Smooth muscle cell of the brain vasculature (primary cell): Measurements from ENCODE around the gene FUT4.
"Not testable (repeated sequence)": the region's sequence is repeated elsewhere in the genome, so short reads cannot be mapped to it uniquely, and the experiment has no call there.

Experiments used
- DNase-seq: peaks from one replicate; pipeline ENCODE4 v3.0.0-alpha.2; 2012; ENCODE audit warnings: low read depth, low spot score

The FUT4 gene

DNA sequence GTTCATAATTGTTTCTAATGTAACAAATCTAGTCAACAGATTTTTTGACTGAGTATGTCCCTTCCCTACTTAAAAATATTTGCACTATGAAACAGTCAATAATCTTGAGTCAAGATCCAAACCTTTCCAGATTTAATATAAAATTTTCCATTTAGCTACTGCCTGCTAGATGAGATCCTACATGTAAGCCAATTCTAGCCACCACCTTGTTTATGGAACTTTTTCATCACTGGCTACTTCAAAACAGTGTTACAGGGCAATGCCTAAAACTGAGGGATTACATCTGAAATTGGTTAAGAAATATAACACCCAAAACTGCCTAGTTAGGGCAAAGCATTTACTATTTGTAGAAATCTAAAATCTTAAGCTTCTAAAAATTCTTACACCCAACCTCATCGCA lies 10.5 kb upstream of the FUT4 start:
- no peak for DNase-seq

GRCh38 chr11:94533696-94534630 lies 9.8 kb upstream of the FUT4 start:
- DNase-seq, result no peak

GRCh38 chr11:94536386-94536785 lies 7.3 kb upstream of the FUT4 start:
- no peak for DNase-seq

DNA sequence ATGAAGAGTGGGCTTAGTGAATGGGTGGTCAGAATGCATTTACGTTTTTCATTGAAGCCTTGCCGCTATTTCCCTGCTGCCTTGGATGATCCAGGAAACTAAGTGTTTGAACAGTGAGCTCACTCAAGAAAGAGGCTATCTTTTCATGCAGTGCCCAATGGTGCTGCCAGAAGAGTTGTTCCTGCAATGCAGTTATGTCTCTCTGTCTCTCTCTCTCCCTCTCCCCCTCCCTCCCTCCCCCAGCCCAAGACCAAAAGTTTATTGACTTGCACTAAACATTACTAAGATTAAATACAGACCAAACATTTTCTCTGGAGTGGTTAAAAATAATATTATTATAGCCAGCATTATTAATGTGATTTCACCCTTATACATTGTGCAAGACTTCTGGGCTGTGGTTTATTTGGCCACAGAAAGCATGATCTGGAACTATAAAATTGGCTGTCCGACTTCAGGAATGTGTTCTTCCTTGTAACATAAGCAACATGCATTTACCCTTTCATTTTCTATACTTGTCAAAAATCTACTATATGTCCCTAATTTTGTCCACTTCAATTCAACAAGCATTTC lies 6.6 kb upstream of the FUT4 start:
- DNase-seq, result no peak

DNA sequence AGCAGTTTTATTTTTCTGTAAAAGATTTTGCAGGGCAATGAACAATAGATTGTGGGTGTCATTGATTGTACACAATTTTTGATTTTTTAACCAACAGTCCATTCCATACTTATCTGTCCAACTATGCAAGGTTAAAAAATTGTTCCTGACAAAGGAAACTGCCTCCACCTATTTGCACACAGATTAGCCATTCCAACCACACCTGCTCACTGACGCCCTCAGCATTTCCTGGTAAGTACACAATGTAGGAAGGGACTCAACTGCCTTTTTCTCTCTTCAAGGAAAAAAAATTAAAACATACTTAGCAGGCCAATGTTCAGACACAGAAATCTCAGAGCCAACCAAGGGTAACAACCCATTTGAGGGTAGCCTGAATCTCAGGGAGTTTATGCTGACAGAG lies 4.3 kb upstream of the FUT4 start:
- DNase-seq, result no peak

DNA sequence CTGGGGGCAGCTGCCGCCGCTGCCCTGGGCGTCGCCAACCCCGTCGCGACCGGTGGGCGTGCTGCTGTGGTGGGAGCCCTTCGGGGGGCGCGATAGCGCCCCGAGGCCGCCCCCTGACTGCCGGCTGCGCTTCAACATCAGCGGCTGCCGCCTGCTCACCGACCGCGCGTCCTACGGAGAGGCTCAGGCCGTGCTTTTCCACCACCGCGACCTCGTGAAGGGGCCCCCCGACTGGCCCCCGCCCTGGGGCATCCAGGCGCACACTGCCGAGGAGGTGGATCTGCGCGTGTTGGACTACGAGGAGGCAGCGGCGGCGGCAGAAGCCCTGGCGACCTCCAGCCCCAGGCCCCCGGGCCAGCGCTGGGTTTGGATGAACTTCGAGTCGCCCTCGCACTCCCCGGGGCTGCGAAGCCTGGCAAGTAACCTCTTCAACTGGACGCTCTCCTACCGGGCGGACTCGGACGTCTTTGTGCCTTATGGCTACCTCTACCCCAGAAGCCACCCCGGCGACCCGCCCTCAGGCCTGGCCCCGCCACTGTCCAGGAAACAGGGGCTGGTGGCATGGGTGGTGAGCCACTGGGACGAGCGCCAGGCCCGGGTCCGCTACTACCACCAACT lies 1.0 kb downstream of the FUT4 start:
- DNase-seq, result no peak

GRCh38 chr11:94545264-94546161 lies 1.8 kb downstream of the FUT4 start:
- no peak for DNase-seq

DNA sequence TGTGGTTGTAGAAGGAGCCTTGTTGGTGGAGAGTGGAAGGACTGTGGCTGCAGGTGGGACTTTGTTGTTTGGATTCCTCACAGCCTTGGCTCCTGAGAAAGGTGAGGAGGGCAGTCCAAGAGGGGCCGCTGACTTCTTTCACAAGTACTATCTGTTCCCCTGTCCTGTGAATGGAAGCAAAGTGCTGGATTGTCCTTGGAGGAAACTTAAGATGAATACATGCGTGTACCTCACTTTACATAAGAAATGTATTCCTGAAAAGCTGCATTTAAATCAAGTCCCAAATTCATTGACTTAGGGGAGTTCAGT lies 2.4 kb downstream of the FUT4 start:
- DNase-seq, result no peak

- DNase-seq, result no peak
These were observed 3.2 kb downstream of the FUT4 start for GRCh38 chr11:94546886-94547285.

DNA sequence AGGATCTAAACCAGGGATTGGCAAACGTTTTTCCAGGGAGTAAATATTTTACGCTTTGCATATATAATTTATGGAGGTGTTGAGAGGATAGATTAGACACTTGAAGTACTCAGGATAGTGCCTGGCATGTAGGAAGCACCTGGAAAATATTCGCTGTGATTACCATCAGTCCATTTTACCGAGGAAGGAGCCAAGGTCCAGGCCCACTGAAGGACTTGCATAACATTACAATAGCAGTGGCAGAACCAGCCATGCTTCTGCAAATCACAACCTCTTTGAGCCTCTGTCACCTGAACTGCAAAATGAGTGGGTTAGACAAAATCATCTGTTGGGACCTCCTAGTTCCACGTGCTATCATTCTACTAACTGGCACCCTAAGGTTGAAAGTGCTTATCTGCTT lies 5.4 kb downstream of the FUT4 start:
- DNase-seq, result no peak

GRCh38 chr11:94550513-94550912 lies 6.8 kb downstream of the FUT4 start:
- DNase-seq, result no peak

GRCh38 chr11:94553938-94554337 lies 10.2 kb downstream of the FUT4 start:
- DNase-seq, result no peak

GRCh38 chr11:94555752-94556329 lies 12.1 kb downstream of the FUT4 start:
- DNase-seq, result not testable (repeated sequence)

DNA sequence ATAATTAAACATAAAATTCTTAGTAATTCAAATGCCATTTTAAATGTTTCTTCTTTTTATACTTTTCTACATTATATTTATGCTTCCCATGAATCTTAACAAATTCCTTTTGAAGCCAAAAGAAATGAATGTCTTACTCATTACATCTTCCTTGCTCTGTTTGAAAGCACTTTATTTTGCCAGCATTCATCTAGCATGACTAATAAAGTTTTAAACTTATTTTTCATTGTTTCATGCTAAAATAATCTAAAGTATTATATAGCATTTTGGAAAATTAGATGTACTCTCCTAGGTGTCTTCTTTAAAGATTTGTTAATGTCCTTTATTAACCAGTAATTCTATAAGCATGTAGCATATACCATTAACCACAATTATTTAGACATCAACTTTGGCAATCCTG lies 13.7 kb downstream of the FUT4 start:
- no peak for DNase-seq

- DNase-seq, result no peak
These were observed 14.3 kb downstream of the FUT4 start for GRCh38 chr11:94557992-94558391.

DNA sequence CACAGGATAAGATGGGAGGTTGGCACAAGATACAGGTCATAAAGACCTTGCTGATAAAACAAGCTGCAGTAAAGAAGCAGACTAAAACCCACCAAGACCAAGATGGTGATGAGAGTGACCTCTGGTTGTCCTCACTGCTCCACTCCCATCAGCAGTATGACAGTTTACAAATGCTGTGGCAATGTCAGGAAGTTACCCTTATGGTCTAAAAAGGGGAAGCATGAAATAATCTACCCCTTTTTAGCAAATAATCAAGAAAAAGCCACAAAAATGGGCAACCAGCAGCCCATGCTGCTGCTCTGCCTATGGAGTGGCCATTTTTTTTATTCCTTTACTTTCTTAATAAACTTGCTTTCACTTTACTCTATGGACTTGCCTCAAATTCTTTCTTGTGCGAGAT lies 14.7 kb downstream of the FUT4 start:
- no peak for DNase-seq

DNA sequence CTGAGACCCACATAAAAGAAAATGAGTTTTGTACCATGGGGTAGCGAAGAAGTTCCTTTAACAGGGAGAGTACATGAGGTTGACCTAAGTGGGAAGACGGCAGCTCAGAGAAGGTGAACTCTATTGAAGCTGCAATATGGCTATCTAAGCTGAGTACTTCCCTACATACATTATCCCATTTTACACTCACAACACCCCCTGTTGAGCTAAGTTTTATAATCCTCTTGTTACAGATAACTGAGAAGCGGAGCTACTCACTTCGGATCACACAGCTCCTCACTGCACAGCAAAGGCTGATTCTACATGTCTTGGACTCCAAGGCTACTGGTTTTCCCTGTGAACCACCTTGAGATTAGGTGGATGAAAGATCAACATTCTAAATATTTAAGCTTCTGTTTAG lies 15.2 kb downstream of the FUT4 start:
- no peak for DNase-seq

GRCh38 chr11:94559361-94559760 lies 15.6 kb downstream of the FUT4 start:
- no peak for DNase-seq

GRCh38 chr11:94560834-94561233 lies 17.1 kb downstream of the FUT4 start:
- no peak for DNase-seq

DNA sequence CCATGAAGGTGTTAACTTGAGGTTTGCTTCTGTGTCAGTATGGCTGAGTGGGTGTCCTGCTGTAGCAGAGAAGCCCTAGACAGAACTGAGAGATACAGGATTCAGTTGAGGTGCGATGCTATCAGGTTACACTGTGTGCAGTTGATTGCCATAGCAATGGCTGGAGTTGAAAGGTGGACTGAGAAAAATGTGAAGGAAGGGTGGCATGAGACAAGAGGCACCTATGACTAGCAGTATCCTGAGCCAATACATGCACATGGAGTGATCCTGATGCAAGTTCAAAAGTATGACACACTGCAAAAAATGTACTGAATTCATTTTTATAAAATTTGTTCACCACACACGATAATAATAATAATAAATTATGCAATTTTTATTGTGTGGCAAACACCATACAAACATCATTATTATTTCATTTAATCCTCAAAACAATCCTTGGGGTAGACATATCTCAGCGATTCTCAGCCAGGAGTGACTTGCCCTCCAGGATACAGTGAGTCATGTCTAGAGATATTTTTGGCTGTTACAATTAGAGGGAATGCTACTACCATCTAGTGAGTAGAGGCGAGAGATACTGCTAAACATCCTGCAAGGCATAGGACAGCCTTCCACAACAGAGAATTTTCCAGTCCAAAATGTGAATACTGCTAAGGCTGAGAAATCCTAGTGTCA lies 19.6 kb downstream of the FUT4 start:
- no peak for DNase-seq

DNA sequence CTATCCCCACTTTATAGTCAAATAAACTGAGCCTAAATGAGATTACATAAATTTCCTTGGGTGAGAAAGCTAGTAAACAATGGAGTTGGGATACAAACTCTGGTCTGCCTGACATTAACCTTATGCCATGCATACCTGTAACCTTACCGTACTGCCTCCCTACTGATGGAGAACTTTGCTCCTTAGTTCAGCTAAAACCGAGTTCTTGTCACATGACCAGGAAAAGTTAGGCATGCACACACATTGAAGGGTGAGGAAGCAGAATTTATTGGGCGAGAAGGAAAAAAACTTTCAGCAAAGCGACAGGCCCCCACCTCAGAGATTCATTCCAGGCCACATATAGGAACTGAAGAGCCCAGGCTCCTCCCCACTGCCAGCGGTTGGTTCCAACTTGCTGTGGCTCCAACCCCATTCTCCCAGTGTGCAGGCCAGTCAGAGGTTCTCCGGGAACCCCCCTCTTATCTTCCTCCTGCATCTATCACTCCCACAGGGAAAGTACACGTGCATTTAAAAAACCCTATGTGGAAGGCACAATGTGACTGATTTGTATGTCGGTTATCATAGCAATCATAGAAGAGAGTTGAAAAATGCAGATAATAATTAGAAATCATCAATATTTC lies 20.2 kb downstream of the FUT4 start:
- DNase-seq, result no peak
